Stomach (tissue), 19 donors: Measurements from ENCODE around the gene BTF3. TPM values are rescaled to one million over a fixed set of nuclear protein-coding genes. Genes with fewer than 3 reads are reported as not detected.
A peak's percentile ranks its signal among the peaks of the same experiment; 100 is the strongest.

Experiments used
- DNase-seq, 2 donors: peaks; one replicate each; pipeline versions ENCODE4 v3.0.0 to v3.0.0-alpha.2; 2013 to 2019
- H3K27ac ChIP-seq, 5 donors: fragments of 200-600 bp in 4 of 5; sonication (generic) in 4 of 5; one replicate each; pipeline ENCODE4 v1.5.1; 2013 to 2019; ENCODE audit warnings: mild to moderate bottlenecking in 1 of 5, moderate library complexity in 1 of 5
- H3K27me3 ChIP-seq, 3 donors: fragments of 200-600 bp; sonication (generic); one replicate each; pipeline ENCODE4 v1.5.1; 2017 to 2019; ENCODE audit warnings: mixed run types in 1 of 3
- H3K36me3 ChIP-seq, 4 donors: fragments of 200-600 bp; sonication (generic); 1 replicate in 3 of 4; 2 replicates in 1 of 4; pipeline ENCODE4 v1.5.1; 2016 to 2019
- H3K4me1 ChIP-seq, 4 donors: fragments of 200-600 bp; sonication (generic); one replicate each; pipeline ENCODE4 v1.5.1; 2016 to 2019
- H3K4me3 ChIP-seq, 4 donors: fragments of 200-600 bp; sonication (generic) in 3 of 4; one replicate each; pipeline ENCODE4 v1.5.1; 2016 to 2019; ENCODE audit warnings: mild to moderate bottlenecking in 1 of 4
- H3K9me3 ChIP-seq, 4 donors: fragments of 200-600 bp; sonication (generic); one replicate each; pipeline ENCODE4 v1.5.1; 2016 to 2019
- CTCF ChIP-seq, 7 experiments: fragments of 450-650 bp in 4 of 7; fragments of 200-600 bp in 3 of 7; sonication (generic) in 3 of 7; IDR thresholded peaks; one replicate each; pipeline ENCODE4 v1.5.1; 2016 to 2019; ENCODE audit warnings: antibody characterized with exemption in 7 of 7, control low read depth in 2 of 7, mild to moderate bottlenecking in 1 of 7
- EP300 ChIP-seq: sonication (generic); formaldehyde crosslinking; IDR thresholded peaks from one replicate; pipeline ENCODE4 v1.6.1; 2017; ENCODE audit warnings: antibody characterized with exemption
- POLR2A ChIP-seq, 4 donors: fragments of 450-650 bp; IDR thresholded peaks; one replicate each; pipeline ENCODE4 v1.6.1; 2016; ENCODE audit warnings: antibody characterized with exemption in 4 of 4, control low read depth in 2 of 4, mild to moderate bottlenecking in 1 of 4, moderate library complexity in 1 of 4
- POLR2AphosphoS5 ChIP-seq, 3 donors: sonication (generic); formaldehyde crosslinking; IDR thresholded peaks; one replicate each; pipeline ENCODE4 v1.6.1; 2016; ENCODE audit warnings: antibody characterized with exemption in 3 of 3
- WGBS, 5 donors: extraction: QIAGEN DNeasy Blood & Tissue Kit in 3 of 5; methylation state at CpG; one replicate each; pipeline versions ENCODE4 v1.1.5 to v1.1.7; 2013 to 2018; 5-methylcytosine and 5-hydroxymethylcytosine counted together
- intact Hi-C: fragments of 100-400 bp; cut with DNase I; formaldehyde crosslinking; loops from one replicate; pipeline ENCODE4 v1.15.1; 2023; ENCODE audit warnings: low total_unique reads
- long read RNA-seq, 10 donors: transcript quantifications; one replicate each; lab custom pipeline, GENCODE V29; 2026
- polyA plus RNA-seq, 3 donors: library from polyadenylated mRNA; stranded (reverse); fragments of 200-250 nt; gene quantifications; one replicate each; pipeline ENCODE4 v1.2.3, GENCODE V29; 2013
- total RNA-seq, 5 donors: library from RNA; depleted of rRNA; stranded (reverse); fragments of >200 nt; gene quantifications; one replicate each; pipeline versions ENCODE4 v1.1.0 to v1.2.3, GENCODE V29; 2014 to 2016
- donor health status: healthy with polysubstance abuse.
- donor health status: Bipolar disorder and iron deficiency.
- donor health status: healthy.

Gene BTF3
- total RNA-seq, result 100 to 1,000 TPM; 154 to 498 (median 339) TPM
- 1,000 to 10,000 TPM in 1 of 3 donors, 100 to 1,000 TPM in 2; 692 to 1,046 (median 765) TPM for polyA plus RNA-seq
- long read RNA-seq, donor 1, transcript BTF3-202 (6 exons, 1,237 nt), result minor isoform, 7 of 168 reads
- long read RNA-seq, donor 1, transcript BTF3-201 (6 exons, 897 nt), result major isoform, 114 of 168 reads
- long read RNA-seq, donor 1, partial matches to known transcripts, result 31 of 168 reads
- long read RNA-seq, donor 1, other reads (novel, unspliced or antisense), result 14 of 168 reads
- long read RNA-seq, donor 2, transcript BTF3-201 (6 exons, 897 nt), result major isoform, 136 of 205 reads
- long read RNA-seq, donor 2, transcript BTF3-202 (6 exons, 1,237 nt), result minor isoform, 10 of 205 reads
- long read RNA-seq, donor 2, partial matches to known transcripts, result 37 of 205 reads
- long read RNA-seq, donor 2, other reads (novel, unspliced or antisense), result 19 of 205 reads
- long read RNA-seq, donor 3, transcript BTF3-201 (6 exons, 897 nt), result major isoform, 123 of 224 reads
- long read RNA-seq, donor 3, transcript BTF3-202 (6 exons, 1,237 nt), result minor isoform, 13 of 224 reads
- long read RNA-seq, donor 3, partial matches to known transcripts, result 65 of 224 reads
- long read RNA-seq, donor 3, other reads (novel, unspliced or antisense), result 23 of 224 reads
- long read RNA-seq, donor 4, transcript BTF3-201 (6 exons, 897 nt), result major isoform, 43 of 53 reads
- long read RNA-seq, donor 4, partial matches to known transcripts, result 8 of 53 reads
- long read RNA-seq, donor 4, other reads (novel, unspliced or antisense), result 0 of 53 reads
- long read RNA-seq, donor 5, transcript BTF3-201 (6 exons, 897 nt), result major isoform, 233 of 349 reads
- long read RNA-seq, donor 5, transcript BTF3-202 (6 exons, 1,237 nt), result minor isoform, 14 of 349 reads
- long read RNA-seq, donor 5, partial matches to known transcripts, result 56 of 349 reads
- long read RNA-seq, donor 5, other reads (novel, unspliced or antisense), result 44 of 349 reads
- long read RNA-seq, donor 6, transcript BTF3-202 (6 exons, 1,237 nt), result minor isoform, 31 of 643 reads
- long read RNA-seq, donor 6, transcript BTF3-201 (6 exons, 897 nt), result major isoform, 404 of 643 reads
- long read RNA-seq, donor 6, partial matches to known transcripts, result 134 of 643 reads
- long read RNA-seq, donor 6, other reads (novel, unspliced or antisense), result 70 of 643 reads
- long read RNA-seq, donor 7, transcript BTF3-201 (6 exons, 897 nt), result major isoform, 269 of 470 reads
- long read RNA-seq, donor 7, transcript BTF3-202 (6 exons, 1,237 nt), result minor isoform, 23 of 470 reads
- long read RNA-seq, donor 7, partial matches to known transcripts, result 137 of 470 reads
- long read RNA-seq, donor 7, other reads (novel, unspliced or antisense), result 38 of 470 reads
- long read RNA-seq, donor 8, transcript BTF3-201 (6 exons, 897 nt), result major isoform, 240 of 387 reads
- long read RNA-seq, donor 8, transcript BTF3-202 (6 exons, 1,237 nt), result minor isoform, 19 of 387 reads
- long read RNA-seq, donor 8, partial matches to known transcripts, result 81 of 387 reads
- long read RNA-seq, donor 8, other reads (novel, unspliced or antisense), result 43 of 387 reads
- long read RNA-seq, donor 9, transcript BTF3-202 (6 exons, 1,237 nt), result minor isoform, 10 of 497 reads
- long read RNA-seq, donor 9, transcript BTF3-201 (6 exons, 897 nt), result major isoform, 287 of 497 reads
- long read RNA-seq, donor 9, partial matches to known transcripts, result 144 of 497 reads
- long read RNA-seq, donor 9, other reads (novel, unspliced or antisense), result 50 of 497 reads
- long read RNA-seq, donor 10, transcript BTF3-201 (6 exons, 897 nt), result major isoform, 104 of 154 reads
- long read RNA-seq, donor 10, transcript BTF3-202 (6 exons, 1,237 nt), result minor isoform, 14 of 154 reads
- long read RNA-seq, donor 10, partial matches to known transcripts, result 14 of 154 reads
- long read RNA-seq, donor 10, other reads (novel, unspliced or antisense), result 22 of 154 reads

GRCh38 chr5:73498057-73498992 is at the start of gene BTF3:
Gene BTF3, plus strand, starts transcription at chr5:73498442. Its CDS starts 226 bp downstream, at chr5:73498668.
- Histone ChIP-seq H3K36me3 (peaks cover 12 to 30% (median 26%) of the 10 kb centered on the region in 4 donors), H3K27ac (peak within 1 kb of the TSS; percentile 92 to 98 (median 94)), H3K27me3 (no peaks in the 10 kb centered on the region), H3K4me3 (peak within 1 kb of the TSS; percentile 77 to 95 (median 93)), H3K4me1 (peaks cover 27 to 63% (median 45%) of the 10 kb centered on the region in 4 donors), H3K9me3 (no peaks in the 10 kb centered on the region)
- WGBS, 5 donors, result 0 to 1% (median 0%) methylated on average over 41 to 67 of the region's 67 CpGs
- no peak for TF ChIP-seq CTCF (IDR thresholded peaks at IDR 0.05)
- peak in 2 of 4 donors; percentile 15 to 27 for TF ChIP-seq POLR2A (IDR thresholded peaks at IDR 0.05)
- no peak for TF ChIP-seq EP300
- peak; percentile 73 to 95 (median 84) for TF ChIP-seq POLR2AphosphoS5 (IDR thresholded peaks at IDR 0.05)
- peak; percentile 95 to 99 for DNase-seq
- intact Hi-C loops, result no loop called here

- peak; percentile 45 to 90 for DNase-seq
- Histone ChIP-seq H3K27me3 (peaks cover 53 to 98% (median 93%) of the 10 kb centered on the region in 3 donors), H3K4me1 (peaks cover 23 to 42% (median 31%) of the 10 kb centered on the region in 4 donors), H3K9me3 (peaks cover 0 to 6% (median 0%) of the 10 kb centered on the region in 4 donors), H3K36me3 (no peaks in the 10 kb centered on the region), H3K27ac (no peak within 1 kb of the TSS), H3K4me3 (peak within 1 kb of the TSS; percentile 33 to 61 (median 48))
- peak in 1 of 3 donors; percentile 9 for TF ChIP-seq POLR2AphosphoS5 (IDR thresholded peaks at IDR 0.05)
- no peak for TF ChIP-seq EP300
- 0 to 4% (median 2%) methylated on average over 19 to 59 of the region's 59 CpGs for WGBS, 5 donors
- intact Hi-C loops, result loop anchor here (10.0 kb wide), 1 partner anchor 234 kb away; no protein-coding TSS in a partner anchor
Measured at GRCh38 chr5:73448463-73449136, 49.6 kb upstream of the BTF3 start, which contains the start of gene FOXD1. Gene FOXD1, minus strand, starts transcription at chr5:73448777. Its CDS starts 415 bp downstream, at chr5:73448362.

- Histone ChIP-seq H3K27me3 (peaks cover 39 to 97% (median 78%) of the 10 kb centered on the region in 3 donors), H3K36me3 (no peaks in the 10 kb centered on the region), H3K4me1 (peaks cover 23 to 42% (median 31%) of the 10 kb centered on the region in 4 donors), H3K27ac (no peak overlapping the region), H3K4me3 (no peak overlapping the region), H3K9me3 (no peaks in the 10 kb centered on the region)
- intact Hi-C loops, result no loop called here
- TF ChIP-seq POLR2AphosphoS5 (IDR thresholded peaks at IDR 0.05) (no peak), EP300 (no peak), CTCF (IDR thresholded peaks at IDR 0.05) (no peak), POLR2A (IDR thresholded peaks at IDR 0.05) (no peak)
- WGBS, 5 donors, result 12 to 22% (median 12%) methylated on average over 7 of the region's 7 CpGs
- DNase-seq, result no peak
Measured at GRCh38 chr5:73450137-73450536, 48.1 kb upstream of the BTF3 start.
